A549 (cell line): ENCODE data around the gene ARHGAP23. TPM values are rescaled to one million over a fixed set of nuclear protein-coding genes. Genes with fewer than 3 reads are reported as not detected.

Experiments
- ATAC-seq, 2 experiments: fragments of 200-7000 bp in 1 of 2; fragments of >200 bp in 1 of 2; cut with Nextera tagmentation in 1 of 2; cut with Tn5 transposase in 1 of 2; 3 replicates each; pipeline versions ENCODE4 v1.8.0 to v1.9.1; 2018 to 2020; ENCODE audit warnings: mild to moderate bottlenecking in 1 of 2, moderate library complexity in 1 of 2
- CTCF ChIA-PET: fragments of 300-600 bp; sonication (Branson Sonifier 250); formaldehyde crosslinking; extraction: SDS; loops from one replicate; lab custom pipeline; 2021; ENCODE audit warnings: antibody characterized with exemption, inconsistent platforms; lab: Yijun Ruan, JAX
- POLR2A ChIA-PET: fragments of 350-600 bp; formaldehyde crosslinking; extraction: SDS; loops from one replicate; lab custom pipeline; 2021; ENCODE audit warnings: antibody characterized with exemption, inconsistent platforms; lab: Yijun Ruan, JAX
- DNase-seq, 2 experiments: peaks; one replicate each; pipeline versions ENCODE4 v3.0.0 to v3.0.0-alpha.2; 2011 to 2016; ENCODE audit warnings: low read depth in 1 of 2, low spot score in 1 of 2
- FAIRE-seq: peaks from 2 replicates; lab custom pipeline; 2011; peaks lifted over from hg19 to GRCh38; lab: Jason Lieb, UNC
- H3K27ac ChIP-seq, 2 experiments: fragments of >200 bp; sonication (Bioruptor Twin); formaldehyde crosslinking; 3 replicates each; pipeline ENCODE4 v1.5.1; 2016 to 2017
- H3K4me1 ChIP-seq: fragments of >200 bp; sonication (Bioruptor Twin); formaldehyde crosslinking; 3 replicates; pipeline ENCODE4 v1.6.1; 2016
- H3K4me2 ChIP-seq: fragments of >200 bp; sonication (Bioruptor Twin); formaldehyde crosslinking; 3 replicates; pipeline ENCODE4 v1.6.1; 2016
- H3K4me3 ChIP-seq: fragments of >200 bp; sonication (Bioruptor Twin); formaldehyde crosslinking; 3 replicates; pipeline ENCODE4 v1.5.1; 2016
- H3K9me3 ChIP-seq: fragments of >200 bp; sonication (Bioruptor Twin); formaldehyde crosslinking; 3 replicates; pipeline ENCODE4 v1.6.1; 2016
- ATOH8 ChIP-seq: fragments of 250-450 bp; sonication (Bioruptor Pico); IDR thresholded peaks from 2 replicates; pipeline ENCODE4 v1.5.0; 2020; ENCODE audit warnings: low read depth, mild to moderate bottlenecking, moderate library complexity
- BCL3 ChIP-seq: fragments of >200 bp; sonication (Bioruptor Twin); formaldehyde crosslinking; IDR thresholded peaks from 3 replicates; pipeline ENCODE4 v1.6.1; 2016
- CBX2 ChIP-seq: fragments of 200-600 bp; sonication (generic); IDR thresholded peaks from 2 replicates; pipeline ENCODE4 v1.6.1; 2016; ENCODE audit warnings: low read depth, mild to moderate bottlenecking, borderline replicate concordance
- CEBPB ChIP-seq, 2 experiments: fragments of >200 bp in 1 of 2; sonication (Bioruptor Twin) in 1 of 2; formaldehyde crosslinking in 1 of 2; IDR thresholded peaks; 2 replicates each; pipeline ENCODE4 v1.6.1; 2012 to 2016
- CHD2 ChIP-seq: fragments of 150-350 bp; IDR thresholded peaks from 2 replicates; pipeline ENCODE4 v1.6.1; 2014; ENCODE audit warnings: low read length; ENCODE audit not compliant: partially characterized antibody
- E2F6 ChIP-seq: IDR thresholded peaks from 2 replicates; pipeline ENCODE4 v1.6.1; 2012; ENCODE audit warnings: low read depth, borderline replicate concordance
- FOSB ChIP-seq: fragments of 250-450 bp; sonication (Bioruptor Pico); IDR thresholded peaks from 2 replicates; pipeline ENCODE4 v1.5.0; 2020; ENCODE audit warnings: mild to moderate bottlenecking, moderate library complexity
- FOSL2 ChIP-seq, 2 experiments: fragments of 450-650 bp in 1 of 2; fragments of >200 bp in 1 of 2; sonication (Bioruptor Twin) in 1 of 2; formaldehyde crosslinking; IDR thresholded peaks; 2 replicates each; pipeline versions ENCODE4 v1.5.0 to v1.6.1; 2016 to 2020; ENCODE audit warnings: mild to moderate bottlenecking in 1 of 2, moderate library complexity in 1 of 2
- HOXA7 ChIP-seq: fragments of 250-450 bp; sonication (Bioruptor Pico); IDR thresholded peaks from 2 replicates; pipeline ENCODE4 v1.5.0; 2020; ENCODE audit warnings: mild to moderate bottlenecking, moderate library complexity
- HOXB13 ChIP-seq: fragments of 250-450 bp; sonication (Bioruptor Pico); IDR thresholded peaks from 2 replicates; pipeline ENCODE4 v1.5.0; 2020; ENCODE audit warnings: low read depth, mild to moderate bottlenecking, moderate library complexity
- MAZ ChIP-seq: fragments of 150-350 bp; IDR thresholded peaks from 2 replicates; pipeline ENCODE4 v1.6.1; 2014; ENCODE audit warnings: antibody characterized with exemption, low read depth, low read length, borderline replicate concordance
- NR3C1 ChIP-seq: fragments of >200 bp; sonication (Bioruptor Twin); formaldehyde crosslinking; IDR thresholded peaks from 3 replicates; pipeline ENCODE4 v1.6.1; 2017
- RAD21 ChIP-seq, 2 experiments: fragments of >200 bp in 1 of 2; sonication (Bioruptor Twin) in 1 of 2; formaldehyde crosslinking in 1 of 2; IDR thresholded peaks in 1 of 2; conservative IDR thresholded peaks in 1 of 2; 2 replicates in 1 of 2; 3 replicates in 1 of 2; pipeline ENCODE4 v1.6.1; 2012 to 2018; ENCODE audit warnings: inconsistent platforms in 1 of 2
- REST ChIP-seq: fragments of 200-600 bp; sonication (generic); IDR thresholded peaks from 2 replicates; pipeline ENCODE4 v1.6.1; 2016; ENCODE audit warnings: antibody characterized with exemption, mild to moderate bottlenecking, moderate library complexity
- RFX5 ChIP-seq: fragments of 450-650 bp; IDR thresholded peaks from 2 replicates; pipeline ENCODE4 v1.7.1; 2014; ENCODE audit warnings: antibody characterized with exemption, mild to moderate bottlenecking, moderate library complexity
- RNF2 ChIP-seq: fragments of 200-600 bp; sonication (generic); IDR thresholded peaks from 2 replicates; pipeline ENCODE4 v1.6.1; 2016; ENCODE audit warnings: low read depth, mild to moderate bottlenecking, antibody characterized with exemption, moderate library complexity, borderline replicate concordance
- SMC3 ChIP-seq: fragments of >200 bp; sonication (Bioruptor Twin); formaldehyde crosslinking; IDR thresholded peaks from 3 replicates; pipeline ENCODE4 v1.6.1; 2018; ENCODE audit warnings: inconsistent platforms
- TFCP2L1 ChIP-seq: fragments of 250-450 bp; sonication (Bioruptor Pico); IDR thresholded peaks from 2 replicates; pipeline ENCODE4 v1.5.0; 2021; ENCODE audit warnings: mild to moderate bottlenecking
- ZC3H11A ChIP-seq: fragments of 450-650 bp; IDR thresholded peaks from 2 replicates; pipeline ENCODE4 v1.6.1; 2014; ENCODE audit warnings: antibody characterized with exemption, mild to moderate bottlenecking
- WGBS: methylation state at CpG from one replicate; pipeline ENCODE4 v1.1.6; 2017; ENCODE audit errors: missing lambda C conversion rate; 5-methylcytosine and 5-hydroxymethylcytosine counted together
- polyA plus RNA-seq, 4 experiments: library from polyadenylated mRNA; depleted of rRNA in 3 of 4; stranded (reverse); fragments of >200 nt; fragmentation: RNase III in 1 of 4; extraction: RNeasy Plus Mini Kit Qiagen cat#74134 plus additional on column Dnase treatment in 1 of 4; gene quantifications; 2 replicates in 3 of 4; 3 replicates in 1 of 4; pipeline ENCODE4 v1.2.3, GENCODE V29; 2011 to 2017
- TF ChIP-seq, protein P1 (sequence below): fragments of >200 bp; sonication (Bioruptor Twin); formaldehyde crosslinking; IDR thresholded peaks from 3 replicates; pipeline ENCODE4 v1.5.1; 2016
- TF ChIP-seq, protein P2 (sequence below): fragments of 150-350 bp; IDR thresholded peaks from 2 replicates; pipeline ENCODE4 v1.6.1; 2014; ENCODE audit warnings: low read depth, mild to moderate bottlenecking, low read length

ARHGAP23 gene
- polyA plus RNA-seq, 2 of the 4 experiments (the other 2 are of a cell fraction): 4.8 to 32.6 TPM

DNA sequence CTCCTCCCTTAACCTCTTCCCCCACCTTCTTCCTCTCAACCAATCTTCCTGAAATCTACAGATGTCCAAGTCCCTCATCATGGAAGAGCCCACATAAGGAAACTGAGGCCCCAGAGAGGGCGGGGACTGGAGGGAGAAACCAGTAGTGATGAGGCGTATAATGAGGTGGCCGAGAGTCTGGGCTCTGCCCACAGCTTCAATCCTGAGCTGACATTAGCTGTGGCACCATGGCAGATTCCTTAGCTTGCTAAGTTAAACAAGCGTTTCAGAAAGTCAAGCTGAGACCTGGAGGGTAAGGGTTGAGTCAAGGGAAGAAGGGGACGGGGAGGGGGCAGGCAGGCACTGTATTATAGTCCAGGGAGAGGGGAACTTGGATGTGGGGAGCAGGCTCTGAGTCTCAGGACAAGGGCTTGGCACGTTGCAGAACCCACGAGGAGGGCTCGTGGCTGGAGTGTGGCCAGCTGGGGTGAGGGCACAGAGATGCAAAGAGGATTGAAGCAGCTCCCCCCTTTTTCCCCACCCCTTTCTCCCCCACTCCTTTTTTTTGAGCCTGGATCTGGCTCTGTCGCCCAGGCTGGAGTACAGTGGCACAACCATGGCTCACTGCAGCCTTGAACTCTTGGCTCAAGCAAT is 13.3 kb downstream of the ARHGAP23 start:
- CTCF ChIA-PET: interaction anchor here (0.7 to 12.9 kb wide), 10 partner anchors 10 to 226 kb away, joined by 3 to 173 read pairs (median 4); no protein-coding TSS in a partner anchor
- no peak for DNase-seq
- no peak for TF ChIP-seq CEBPB (IDR thresholded peaks at IDR 0.05)
- no peak for TF ChIP-seq RAD21 (conservative IDR thresholded peaks at IDR 0.05 in 1 of 2, IDR thresholded peaks at IDR 0.05 in 1 of 2)
- TF ChIP-seq E2F6: no peak
- no peak for TF ChIP-seq REST
- no peak overlapping the region for H3K4me3 ChIP-seq
- 74% methylated on average over 9 of the region's 9 CpGs for WGBS
- H3K4me2 ChIP-seq: no peak overlapping the region
- no peak for FAIRE-seq
- H3K9me3 ChIP-seq: no peaks in the 10 kb centered on the region
- peaks cover 10% of the 10 kb centered on the region; the same call in 2 of the 3 replicates for H3K4me1 ChIP-seq
- POLR2A ChIA-PET: no interaction called here
- no peak for ATAC-seq
- no peak overlapping the region for H3K27ac ChIP-seq

GRCh38 chr17:38442548-38442947 is 14.3 kb downstream of the ARHGAP23 start:
- ChIA-PET POLR2A (no interaction called here), CTCF (interaction anchor here (0.8 to 12.9 kb wide), 13 partner anchors 8 to 225 kb away, joined by 4 to 173 read pairs (median 13); partner anchors contain the start of gene ARHGAP23)
- FAIRE-seq: no peak
- Histone ChIP-seq H3K4me2 (no peak overlapping the region), H3K9me3 (no peaks in the 10 kb centered on the region), H3K27ac (no peak overlapping the region), H3K4me3 (no peak overlapping the region), H3K4me1 (peaks cover 13% of the 10 kb centered on the region)
- no peak for DNase-seq
- ATAC-seq: no peak
- 62% methylated on average over 4 of the region's 4 CpGs for WGBS
- TF ChIP-seq RNF2 (no peak), ATOH8 (CRISPR knock-in tag) (no peak), CBX2 (no peak), HOXB13 (CRISPR knock-in tag) (no peak), ZC3H11A (no peak), TFCP2L1 (CRISPR knock-in tag) (no peak), CEBPB (IDR thresholded peaks at IDR 0.05) (no peak), SMC3 (no peak), HOXA7 (no peak), REST (no peak), RFX5 (no peak), BCL3 (no peak), FOSB (no peak), FOSL2 (IDR thresholded peaks at IDR 0.05) (no peak), FOSL2 (CRISPR knock-in tag; IDR thresholded peaks at IDR 0.05) (no peak), CHD2 (no peak), NR3C1 (no peak), MAZ (no peak)
- TF ChIP-seq, protein P1, sequence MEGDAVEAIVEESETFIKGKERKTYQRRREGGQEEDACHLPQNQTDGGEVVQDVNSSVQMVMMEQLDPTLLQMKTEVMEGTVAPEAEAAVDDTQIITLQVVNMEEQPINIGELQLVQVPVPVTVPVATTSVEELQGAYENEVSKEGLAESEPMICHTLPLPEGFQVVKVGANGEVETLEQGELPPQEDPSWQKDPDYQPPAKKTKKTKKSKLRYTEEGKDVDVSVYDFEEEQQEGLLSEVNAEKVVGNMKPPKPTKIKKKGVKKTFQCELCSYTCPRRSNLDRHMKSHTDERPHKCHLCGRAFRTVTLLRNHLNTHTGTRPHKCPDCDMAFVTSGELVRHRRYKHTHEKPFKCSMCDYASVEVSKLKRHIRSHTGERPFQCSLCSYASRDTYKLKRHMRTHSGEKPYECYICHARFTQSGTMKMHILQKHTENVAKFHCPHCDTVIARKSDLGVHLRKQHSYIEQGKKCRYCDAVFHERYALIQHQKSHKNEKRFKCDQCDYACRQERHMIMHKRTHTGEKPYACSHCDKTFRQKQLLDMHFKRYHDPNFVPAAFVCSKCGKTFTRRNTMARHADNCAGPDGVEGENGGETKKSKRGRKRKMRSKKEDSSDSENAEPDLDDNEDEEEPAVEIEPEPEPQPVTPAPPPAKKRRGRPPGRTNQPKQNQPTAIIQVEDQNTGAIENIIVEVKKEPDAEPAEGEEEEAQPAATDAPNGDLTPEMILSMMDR: no peak
- TF ChIP-seq, protein P2, sequence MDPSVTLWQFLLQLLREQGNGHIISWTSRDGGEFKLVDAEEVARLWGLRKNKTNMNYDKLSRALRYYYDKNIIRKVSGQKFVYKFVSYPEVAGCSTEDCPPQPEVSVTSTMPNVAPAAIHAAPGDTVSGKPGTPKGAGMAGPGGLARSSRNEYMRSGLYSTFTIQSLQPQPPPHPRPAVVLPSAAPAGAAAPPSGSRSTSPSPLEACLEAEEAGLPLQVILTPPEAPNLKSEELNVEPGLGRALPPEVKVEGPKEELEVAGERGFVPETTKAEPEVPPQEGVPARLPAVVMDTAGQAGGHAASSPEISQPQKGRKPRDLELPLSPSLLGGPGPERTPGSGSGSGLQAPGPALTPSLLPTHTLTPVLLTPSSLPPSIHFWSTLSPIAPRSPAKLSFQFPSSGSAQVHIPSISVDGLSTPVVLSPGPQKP: no peak
